ENCODE measurements around the gene DPH7.
"Not testable (repeated sequence)": the region's sequence is repeated elsewhere in the genome, so short reads cannot be mapped to it uniquely, and the experiment has no call there.

The DPH7 gene

GRCh38 chr9:137578518-137579258, at the start of gene DPH7:
Gene DPH7 (minus strand): TSS chr9:137578925. CDS start chr9:137578777, 148 bp downstream.
- peak; percentile 92 for DNase-seq

- DNase-seq = not testable (repeated sequence)
Measured at GRCh38 chr9:137627406-137627805, 48.7 kb upstream of the DPH7 start.

GRCh38 chr9:137626464-137626863, 47.7 kb upstream of the DPH7 start:
- no peak for DNase-seq

GRCh38 chr9:137622211-137622610, 43.5 kb upstream of the DPH7 start:
- not testable (repeated sequence) for DNase-seq

- no peak for DNase-seq
Measured at GRCh38 chr9:137621131-137621757, 42.5 kb upstream of the DPH7 start.

- no peak for DNase-seq
Measured at GRCh38 chr9:137620581-137620980, 41.9 kb upstream of the DPH7 start.

GRCh38 chr9:137620048-137620405, 41.3 kb upstream of the DPH7 start:
- DNase-seq = no peak

GRCh38 chr9:137619240-137620047, 40.7 kb upstream of the DPH7 start:
- DNase-seq = peak; percentile 32

GRCh38 chr9:137618105-137619067, 39.7 kb upstream of the DPH7 start, which contains the start of gene EHMT1:
Gene EHMT1 (plus strand): TSS chr9:137619005. CDS start chr9:137619029, 24 bp downstream.
- peak; percentile 83 for DNase-seq

GRCh38 chr9:137615387-137615871, 36.7 kb upstream of the DPH7 start:
- DNase-seq = no peak

- DNase-seq = no peak
Measured at GRCh38 chr9:137614631-137615386, 36.1 kb upstream of the DPH7 start.

GRCh38 chr9:137613738-137614523, 35.2 kb upstream of the DPH7 start:
- no peak for DNase-seq

GRCh38 chr9:137613259-137613658, 34.5 kb upstream of the DPH7 start:
- no peak for DNase-seq

GRCh38 chr9:137612741-137613142, 34.0 kb upstream of the DPH7 start:
- no peak for DNase-seq

- DNase-seq = peak; percentile 82
Measured at GRCh38 chr9:137611623-137612609, 33.2 kb upstream of the DPH7 start.

- no peak for DNase-seq
Measured at GRCh38 chr9:137610944-137611343, 32.2 kb upstream of the DPH7 start.

- no peak for DNase-seq
Measured at GRCh38 chr9:137607141-137607857, 28.6 kb upstream of the DPH7 start.

- DNase-seq = no peak
Measured at GRCh38 chr9:137606734-137607138, 28.0 kb upstream of the DPH7 start.
